Measurements from ENCODE around the gene LIPM.

GRCh38 chr10:88832376-88832775 lies 29.8 kb downstream of the LIPM start:
- TF ChIP-seq EZH2 (IDR thresholded peaks at IDR 0.05; ENCODE audit: insufficient read depth, poor library complexity, severe bottlenecking) (no peak), EZH2phosphoT487 (IDR thresholded peaks at IDR 0.05; ENCODE audit: insufficient read depth, low read depth) (no peak)

Measured in GM23248 (cell line).